HL-60/S4 treated with phorbol 12-myristate 13-acetate at 8.2 ng/mL for 4 days and 3 days (cell line): Measurements from ENCODE around the gene TGM6.
"Not testable (repeated sequence)": the region's sequence is repeated elsewhere in the genome, so short reads cannot be mapped to it uniquely, and the experiment has no call there.

Experiments
- in situ Hi-C: fragments of 300-500 bp; cut with MboI; formaldehyde crosslinking; loops from 2 replicates; pipeline ENCODE4 v1.15.0; 2022; ENCODE audit warnings: low sequenced_read_pairs

TGM6 gene

DNA sequence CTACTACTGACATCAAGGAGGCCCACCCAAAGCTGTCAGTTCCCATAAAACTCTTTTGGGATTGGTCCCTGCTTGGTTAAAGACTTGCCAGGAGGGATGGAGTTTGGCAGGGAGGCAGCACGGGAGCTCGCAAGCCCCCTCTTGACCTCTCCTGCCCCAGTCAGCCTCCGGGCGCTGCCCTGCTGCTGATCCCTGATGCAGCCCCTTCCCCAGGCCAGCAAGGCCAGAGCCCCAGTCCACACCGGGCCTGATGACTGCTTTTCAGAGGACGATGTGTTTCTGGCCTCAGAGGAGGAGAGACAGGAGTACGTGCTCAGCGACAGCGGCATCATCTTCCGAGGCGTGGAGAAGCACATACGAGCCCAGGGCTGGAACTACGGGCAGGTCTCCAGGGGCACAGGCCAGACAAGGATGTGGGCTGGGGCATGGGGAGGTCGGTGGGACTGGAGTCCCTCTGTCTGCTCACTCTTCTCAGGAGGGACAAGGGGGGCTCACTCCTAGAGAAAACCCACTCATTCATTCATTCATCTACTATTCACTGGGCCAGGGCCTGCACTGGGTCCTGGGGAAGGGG is 15.6 kb downstream of the TGM6 start:
- in situ Hi-C loops, result no loop called here

- in situ Hi-C loops, result no loop called here
Observed at GRCh38 chr20:2397091-2397490, 16.4 kb downstream of the TGM6 start.

DNA sequence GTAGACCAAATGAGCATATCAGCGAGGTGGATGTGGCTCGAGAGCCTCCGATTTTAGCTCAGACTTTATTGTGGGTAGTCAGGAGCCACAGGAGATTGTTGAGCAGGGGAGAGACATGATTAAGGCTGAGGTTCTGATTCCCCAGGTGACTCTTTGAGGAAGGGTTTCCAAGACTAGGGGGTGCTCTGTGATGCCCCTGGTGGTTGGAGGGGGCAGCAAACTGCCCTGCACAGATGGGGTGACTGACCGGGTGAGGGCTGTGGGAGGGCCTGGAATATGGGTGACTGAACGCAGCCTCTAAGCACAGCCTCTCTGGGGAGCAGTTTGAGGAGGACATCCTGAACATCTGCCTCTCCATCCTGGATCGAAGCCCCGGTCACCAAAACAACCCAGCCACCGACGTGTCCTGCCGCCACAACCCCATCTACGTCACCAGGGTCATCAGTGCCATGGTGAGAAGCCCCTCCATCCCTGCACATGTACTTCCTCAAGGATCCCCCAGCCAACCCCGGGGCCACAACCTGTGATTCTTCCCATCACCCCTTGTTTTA is 17.0 kb downstream of the TGM6 start:
- in situ Hi-C loops, result no loop called here

GRCh38 chr20:2398449-2398848 is 17.7 kb downstream of the TGM6 start:
- in situ Hi-C loops, result no loop called here

DNA sequence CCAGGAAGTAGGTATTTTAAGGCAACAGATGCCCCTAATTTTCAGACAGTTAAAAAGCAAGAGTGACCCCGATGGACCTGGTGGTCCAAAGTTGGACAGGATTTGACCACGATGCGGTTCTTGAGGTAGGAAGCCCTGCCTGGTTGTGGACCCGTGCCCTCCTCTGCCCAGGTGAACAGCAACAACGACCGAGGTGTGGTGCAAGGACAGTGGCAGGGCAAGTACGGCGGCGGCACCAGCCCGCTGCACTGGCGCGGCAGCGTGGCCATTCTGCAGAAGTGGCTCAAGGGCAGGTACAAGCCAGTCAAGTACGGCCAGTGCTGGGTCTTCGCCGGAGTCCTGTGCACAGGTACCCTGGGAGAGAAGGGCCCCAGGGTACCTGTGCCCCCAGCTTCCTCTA is 18.7 kb downstream of the TGM6 start:
- in situ Hi-C loops, result no loop called here

DNA sequence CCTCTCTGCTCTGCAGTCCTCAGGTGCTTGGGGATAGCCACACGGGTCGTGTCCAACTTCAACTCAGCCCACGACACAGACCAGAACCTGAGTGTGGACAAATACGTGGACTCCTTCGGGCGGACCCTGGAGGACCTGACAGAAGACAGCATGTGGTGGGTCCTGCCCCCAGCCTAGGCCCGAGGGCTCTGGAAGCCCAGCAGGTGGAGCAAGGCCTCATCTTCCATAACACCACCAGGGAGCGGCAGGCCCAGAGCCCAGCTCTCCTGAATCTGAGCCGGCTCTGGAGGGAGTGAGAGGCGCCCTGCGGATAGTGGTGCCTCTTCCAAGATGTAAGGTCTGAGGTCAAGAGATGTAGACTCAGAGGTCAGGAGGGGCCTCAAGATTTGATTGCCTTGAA is 19.6 kb downstream of the TGM6 start:
- in situ Hi-C loops, result no loop called here

DNA sequence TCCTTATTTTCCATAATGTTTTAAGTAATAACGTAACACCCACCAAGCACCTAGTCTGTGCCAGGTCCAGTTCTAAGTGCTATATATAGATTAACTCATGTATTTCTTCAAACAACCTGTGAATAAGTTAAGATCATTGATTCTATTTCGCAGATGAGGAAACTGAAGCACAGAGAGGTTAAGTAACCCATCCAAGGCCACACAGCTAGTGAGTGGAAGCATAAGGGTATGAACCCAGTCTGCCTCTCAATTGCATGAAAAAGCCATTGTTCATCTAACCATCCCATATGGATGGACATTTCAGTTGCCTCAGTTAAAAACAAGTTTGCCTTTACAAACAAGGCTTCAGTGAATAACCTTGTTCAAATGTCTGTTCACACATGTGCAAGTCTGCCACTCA is 20.8 kb downstream of the TGM6 start:
- in situ Hi-C loops, result no loop called here

DNA sequence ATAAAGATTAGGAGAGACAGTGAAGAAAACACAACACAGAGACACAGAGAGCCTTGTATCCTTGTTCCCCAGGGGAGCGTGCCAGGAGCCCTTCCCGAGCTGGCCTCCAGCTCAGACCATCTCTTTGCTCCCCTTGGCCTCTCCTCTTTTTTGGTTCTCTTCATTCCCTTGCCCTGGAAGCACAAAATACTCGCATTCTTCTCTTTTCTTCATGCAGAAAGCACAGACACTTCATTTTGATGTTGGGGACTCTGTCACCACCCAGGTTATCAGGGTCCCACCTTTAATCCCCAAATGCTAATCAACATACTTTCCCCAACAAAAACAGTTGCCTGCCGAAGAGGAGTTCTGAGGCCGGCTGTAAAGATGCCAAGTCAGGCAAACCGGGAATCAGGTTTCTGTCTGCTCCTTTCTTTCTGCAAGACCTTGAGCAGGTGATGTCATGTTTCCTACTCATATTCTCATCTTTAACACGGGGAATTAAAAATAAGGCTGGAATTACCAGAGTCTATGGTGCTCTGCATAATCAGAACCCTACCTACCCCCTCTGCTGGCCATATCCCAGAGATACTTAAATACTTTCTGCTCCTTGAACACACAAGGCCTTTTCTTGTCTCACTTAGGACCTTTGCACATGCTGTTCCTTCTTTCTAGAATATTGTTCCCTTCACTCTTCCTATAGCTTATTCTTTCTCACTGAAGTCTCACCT is 21.7 kb downstream of the TGM6 start:
- in situ Hi-C loops, result no loop called here

- in situ Hi-C loops, result no loop called here
Observed at GRCh38 chr20:2403291-2404052, 22.8 kb downstream of the TGM6 start.

- in situ Hi-C loops, result no loop called here
Observed at GRCh38 chr20:2405693-2406065, 25.0 kb downstream of the TGM6 start.

DNA sequence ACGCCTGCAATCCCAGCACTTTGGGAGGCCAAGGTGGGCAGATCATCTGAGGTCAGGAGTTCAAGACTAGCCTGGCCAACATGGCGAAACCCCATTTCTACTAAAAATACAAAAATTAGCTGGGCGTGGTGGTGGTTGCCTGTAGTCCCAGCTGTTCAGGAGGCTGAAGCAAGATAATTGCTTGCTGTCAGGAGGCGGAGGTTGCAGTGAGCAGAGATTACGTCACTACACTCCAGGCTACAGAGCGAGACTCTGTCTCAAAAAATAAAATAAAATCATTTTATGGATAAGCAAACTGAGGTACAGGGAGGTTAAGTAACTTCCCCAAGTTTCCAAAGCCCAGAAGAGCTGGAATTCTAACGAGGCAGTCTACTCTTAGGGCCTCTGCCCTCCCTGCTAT is 26.7 kb downstream of the TGM6 start:
- in situ Hi-C loops, result not testable (repeated sequence)

DNA sequence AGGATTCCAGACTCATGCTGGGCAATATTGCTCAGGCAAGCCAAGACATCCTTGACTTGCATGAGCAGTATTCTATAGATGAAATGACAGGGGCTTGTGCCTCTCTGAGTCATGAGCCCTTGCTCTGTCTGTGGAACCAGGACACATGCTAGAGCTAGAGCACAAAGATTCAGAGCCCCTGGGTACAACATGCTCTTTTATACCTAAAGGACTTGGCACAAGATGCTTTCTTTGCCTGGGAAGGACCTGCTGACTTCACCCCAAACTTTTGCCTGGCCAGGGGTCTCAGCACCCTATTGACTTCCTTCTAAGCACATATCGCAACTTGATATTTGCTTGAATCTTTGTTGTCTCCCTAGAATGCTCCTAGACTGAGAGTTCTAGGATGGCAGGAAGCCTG is 27.4 kb downstream of the TGM6 start:
- in situ Hi-C loops, result no loop called here

- in situ Hi-C loops, result no loop called here
Observed at GRCh38 chr20:2416541-2417212, 36.0 kb downstream of the TGM6 start.

- in situ Hi-C loops, result no loop called here
Observed at GRCh38 chr20:2417213-2417541, 36.5 kb downstream of the TGM6 start.

- in situ Hi-C loops, result no loop called here
Observed at GRCh38 chr20:2418388-2418787, 37.7 kb downstream of the TGM6 start.

GRCh38 chr20:2420510-2420909 is 39.8 kb downstream of the TGM6 start:
- in situ Hi-C loops, result no loop called here

DNA sequence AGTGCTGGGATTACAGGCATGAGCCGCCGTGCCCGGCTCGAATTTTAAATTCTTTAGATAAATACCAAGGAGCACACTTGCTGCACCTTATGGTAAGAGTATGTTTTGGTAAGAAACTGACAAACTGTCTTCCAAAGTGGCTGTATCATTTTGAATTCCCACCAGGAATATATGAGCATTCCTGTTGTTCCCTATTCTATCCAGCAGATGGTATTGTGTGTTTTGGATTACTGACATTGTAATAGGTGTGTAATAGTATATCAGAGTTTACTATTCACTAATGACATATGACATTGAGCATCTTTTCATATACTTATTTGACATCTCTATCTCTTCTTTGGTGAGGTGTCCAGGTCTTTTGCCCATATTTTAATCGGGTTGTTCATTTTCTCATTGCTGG is 40.5 kb downstream of the TGM6 start:
- in situ Hi-C loops, result no loop called here

- in situ Hi-C loops, result loop anchor here (25.0 kb wide), 1 partner anchor 217 kb away; no protein-coding TSS in a partner anchor
Observed at GRCh38 chr20:2429051-2429450, 48.4 kb downstream of the TGM6 start.

DNA sequence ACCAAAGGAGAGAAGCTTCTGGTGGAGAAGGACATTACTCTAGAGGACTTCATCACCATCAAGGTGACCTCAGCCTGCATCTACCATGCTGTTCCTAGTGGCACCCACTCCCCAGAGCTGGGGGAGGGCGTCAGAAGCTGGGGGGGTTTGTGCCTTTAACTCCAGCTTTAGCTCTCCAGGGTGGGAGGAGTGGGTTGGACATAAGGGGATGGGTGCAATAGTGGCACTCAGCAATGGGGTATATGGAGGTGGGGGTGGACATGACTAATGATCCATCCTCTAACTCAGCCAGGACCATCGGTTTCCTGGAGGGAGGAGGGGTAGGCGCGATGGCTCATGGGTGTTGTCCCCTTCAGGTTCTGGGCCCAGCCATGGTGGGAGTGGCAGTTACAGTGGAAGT is 49.8 kb downstream of the TGM6 start:
- in situ Hi-C loops, result loop anchor here (25.0 kb wide), 1 partner anchor 218 kb away; no protein-coding TSS in a partner anchor

DNA sequence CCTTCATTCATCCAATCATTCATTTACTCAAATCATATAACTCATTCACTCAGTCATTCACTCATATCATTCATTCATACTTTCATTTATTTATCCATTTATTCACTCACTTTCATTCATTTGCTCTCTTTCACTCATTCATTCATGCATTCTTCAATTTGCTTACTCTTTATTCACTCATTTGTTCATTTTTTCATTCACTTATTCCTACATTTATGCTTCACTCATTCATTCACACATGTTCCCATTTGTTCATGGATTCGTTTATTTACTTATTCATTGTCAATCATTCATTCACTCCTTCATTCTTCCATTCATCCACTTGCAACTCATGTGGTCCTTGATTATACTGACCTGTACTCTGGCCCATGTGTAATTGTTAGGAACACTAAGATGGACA is 50.5 kb downstream of the TGM6 start:
- in situ Hi-C loops, result loop anchor here (25.0 kb wide), 1 partner anchor 219 kb away; no protein-coding TSS in a partner anchor

DNA sequence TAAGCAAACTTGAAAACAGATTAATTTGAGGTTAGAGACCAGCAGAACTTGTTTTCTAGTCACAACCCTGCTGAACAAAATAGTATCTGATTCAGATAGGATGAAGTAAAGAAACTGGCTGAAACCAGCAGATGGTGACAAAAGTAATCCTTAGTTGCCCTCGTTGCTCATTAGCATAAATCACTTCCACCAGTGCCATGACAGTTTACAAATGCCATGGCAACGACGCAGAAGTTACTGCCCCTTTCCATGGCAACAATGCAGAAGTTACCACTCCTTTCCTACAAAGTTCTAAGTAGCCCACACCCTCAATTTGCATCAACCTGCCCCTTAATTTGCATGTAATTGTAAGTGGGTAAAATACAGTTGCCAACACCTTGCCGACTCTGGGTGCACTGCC is 66.1 kb downstream of the TGM6 start:
- in situ Hi-C loops, result loop anchor here (25.0 kb wide), 1 partner anchor 235 kb away; no protein-coding TSS in a partner anchor
